ENCODE data around the gene TMPRSS11E.
A peak's percentile ranks its signal among the peaks of the same experiment; 100 is the strongest.
"Not testable (repeated sequence)": the region's sequence is repeated elsewhere in the genome, so short reads cannot be mapped to it uniquely, and the experiment has no call there.

TMPRSS11E gene

GRCh38 chr4:68447201-68447600 lies at the start of gene TMPRSS11E:
Gene TMPRSS11E (plus strand): TSS chr4:68447463. CDS start chr4:68447513, 50 bp downstream.
- FAIRE-seq, result no peak

GRCh38 chr4:68399306-68399705 lies 48.0 kb upstream of the TMPRSS11E start:
- no peak for FAIRE-seq

GRCh38 chr4:68401231-68401630 lies 46.0 kb upstream of the TMPRSS11E start:
- no peak for FAIRE-seq

- FAIRE-seq, result no peak
These were observed 43.1 kb upstream of the TMPRSS11E start for GRCh38 chr4:68404153-68404552.

- not testable (repeated sequence) for FAIRE-seq
These were observed 41.4 kb upstream of the TMPRSS11E start for GRCh38 chr4:68405718-68406478.

- no peak for FAIRE-seq
These were observed 40.8 kb upstream of the TMPRSS11E start for GRCh38 chr4:68406479-68406859.

- not testable (repeated sequence) for FAIRE-seq
These were observed 40.0 kb upstream of the TMPRSS11E start for GRCh38 chr4:68407015-68407867.

- no peak for FAIRE-seq
These were observed 39.4 kb upstream of the TMPRSS11E start for GRCh38 chr4:68407868-68408190.

GRCh38 chr4:68410149-68410548 lies 37.1 kb upstream of the TMPRSS11E start:
- no peak for FAIRE-seq

- FAIRE-seq, result no peak
These were observed 36.6 kb upstream of the TMPRSS11E start for GRCh38 chr4:68410643-68411042.

GRCh38 chr4:68412031-68412430 lies 35.2 kb upstream of the TMPRSS11E start:
- not testable (repeated sequence) for FAIRE-seq

GRCh38 chr4:68416591-68416990 lies 30.7 kb upstream of the TMPRSS11E start:
- no peak for FAIRE-seq

GRCh38 chr4:68426516-68426915 lies 20.7 kb upstream of the TMPRSS11E start:
- peak; percentile 75 for FAIRE-seq

GRCh38 chr4:68430337-68430736 lies 16.9 kb upstream of the TMPRSS11E start:
- FAIRE-seq, result no peak

- FAIRE-seq, result no peak
These were observed 14.9 kb upstream of the TMPRSS11E start for GRCh38 chr4:68432320-68432719.

- no peak for FAIRE-seq
These were observed 13.7 kb upstream of the TMPRSS11E start for GRCh38 chr4:68433582-68433981.

- no peak for FAIRE-seq
These were observed 13.0 kb upstream of the TMPRSS11E start for GRCh38 chr4:68434277-68434676.

GRCh38 chr4:68434836-68435235 lies 12.4 kb upstream of the TMPRSS11E start:
- FAIRE-seq, result no peak

- no peak for FAIRE-seq
These were observed 2.2 kb upstream of the TMPRSS11E start for GRCh38 chr4:68445111-68445510.

GRCh38 chr4:68451246-68452211 lies 4.3 kb downstream of the TMPRSS11E start:
- no peak for FAIRE-seq

- no peak for FAIRE-seq
These were observed 12.8 kb downstream of the TMPRSS11E start for GRCh38 chr4:68460085-68460484.

GRCh38 chr4:68461790-68462189 lies 14.5 kb downstream of the TMPRSS11E start:
- FAIRE-seq, result no peak

GRCh38 chr4:68462691-68463090 lies 15.4 kb downstream of the TMPRSS11E start:
- FAIRE-seq, result no peak
